HCT116 (cell line): ENCODE data around the gene GRIA2.

Experiments
- CBX3 ChIP-seq: IDR thresholded peaks from 2 replicates; pipeline ENCODE4 v1.6.1; 2012; ENCODE audit warnings: low read depth
- CEBPB ChIP-seq: IDR thresholded peaks from 2 replicates; pipeline ENCODE4 v1.6.1; 2012; ENCODE audit warnings: low read depth
- CTCF ChIP-seq, 3 experiments: fragments of 200-600 bp in 1 of 3; sonication (generic) in 1 of 3; IDR thresholded peaks in 2 of 3; conservative IDR thresholded peaks in 1 of 3; 2 replicates each; pipeline ENCODE4 v1.5.1; 2012 to 2017; ENCODE audit warnings: low read depth in 2 of 3, low read length in 2 of 3, antibody characterized with exemption in 1 of 3, borderline replicate concordance in 1 of 3, control low read depth in 1 of 3, mild to moderate bottlenecking in 1 of 3, mixed read lengths in 1 of 3, mixed run types in 1 of 3, moderate library complexity in 1 of 3; ENCODE audit not compliant: insufficient read depth in 1 of 3
- ELF1 ChIP-seq: IDR thresholded peaks from 2 replicates; pipeline ENCODE4 v1.6.1; 2012; ENCODE audit warnings: low read depth, borderline replicate concordance
- EZH2 ChIP-seq: fragments of 200-600 bp; sonication (generic); IDR thresholded peaks from 2 replicates; pipeline ENCODE4 v1.6.1; 2017; ENCODE audit warnings: antibody characterized with exemption, mixed run types
- EZH2phosphoT487 ChIP-seq: fragments of 200-600 bp; IDR thresholded peaks from 2 replicates; pipeline ENCODE4 v1.6.1; 2018; ENCODE audit warnings: antibody characterized with exemption, borderline replicate concordance
- JUND ChIP-seq: IDR thresholded peaks from 2 replicates; pipeline ENCODE4 v1.6.1; 2012
- MAX ChIP-seq: IDR thresholded peaks from 2 replicates; pipeline ENCODE4 v1.6.1; 2012
- POLR2A ChIP-seq: IDR thresholded peaks from 2 replicates; pipeline ENCODE4 v1.7.0; 2011; ENCODE audit warnings: borderline replicate concordance; ENCODE audit not compliant: insufficient read depth, insufficient read length; ENCODE audit errors: extremely low read depth
- POLR2AphosphoS5 ChIP-seq: IDR thresholded peaks from 2 replicates; pipeline ENCODE4 v1.6.1; 2011; ENCODE audit warnings: mild to moderate bottlenecking, low read depth, low read length, moderate library complexity
- REST ChIP-seq: IDR thresholded peaks from 2 replicates; pipeline ENCODE4 v1.6.1; 2012; ENCODE audit warnings: low read depth
- SIN3A ChIP-seq: IDR thresholded peaks from 2 replicates; pipeline ENCODE4 v1.6.1; 2012; ENCODE audit warnings: low read depth
- SP1 ChIP-seq: IDR thresholded peaks from 2 replicates; pipeline ENCODE4 v1.6.1; 2012; ENCODE audit warnings: low read depth
- ZBTB33 ChIP-seq: IDR thresholded peaks from 2 replicates; pipeline ENCODE4 v1.6.1; 2011; ENCODE audit warnings: mild to moderate bottlenecking, low read length, moderate library complexity; ENCODE audit not compliant: insufficient replicate concordance; ENCODE audit errors: extremely low read depth

DNA sequence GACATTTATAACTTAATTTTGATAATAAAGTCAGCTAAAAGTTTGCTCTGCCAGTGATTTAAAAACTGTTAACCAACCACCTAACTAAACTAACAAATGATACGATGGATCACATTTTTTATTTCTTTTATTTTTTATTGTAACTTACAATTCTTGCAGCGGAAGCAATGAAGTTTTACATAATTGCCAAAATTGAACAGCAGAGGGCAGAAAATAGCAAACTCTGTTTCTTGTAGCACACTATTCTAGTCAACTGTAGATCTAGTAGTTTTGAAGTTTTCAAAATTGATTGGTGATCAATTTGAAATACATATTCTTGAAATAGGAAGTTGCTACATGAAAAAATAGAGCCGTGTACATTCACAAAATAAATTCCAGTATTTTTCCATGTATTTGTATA is 2.8 kb upstream of the GRIA2 start:
- TF ChIP-seq SIN3A (no peak), ZBTB33 (no peak), CTCF (IDR thresholded peaks at IDR 0.05 in 2 of 3, conservative IDR thresholded peaks at IDR 0.05 in 1 of 3; ENCODE audit: borderline replicate concordance in 1 of 3, insufficient read depth in 1 of 3, low read depth in 2 of 3, low read length in 2 of 3) (peak; percentile 51 to 72 (median 53); a peak in 5 of 6 replicates), MAX (no peak), SP1 (no peak), POLR2A (no peak), CEBPB (no peak), REST (no peak), EZH2phosphoT487 (no peak), EZH2 (no peak), ELF1 (no peak), CBX3 (no peak), POLR2AphosphoS5 (no peak), JUND (no peak)
